Peyer's patch (tissue), 4 donors: Measurements from ENCODE around the gene WDR91. TPM values are rescaled to one million over a fixed set of nuclear protein-coding genes. Genes with fewer than 3 reads are reported as not detected.

Source experiments
- DNase-seq, 3 donors: peaks; one replicate each; pipeline ENCODE4 v3.0.0-alpha.2; 2017 to 2019
- H3K27ac ChIP-seq, 4 donors: fragments of 200-600 bp; sonication (generic); one replicate each; pipeline ENCODE4 v1.5.1; 2016 to 2019
- H3K27me3 ChIP-seq, 2 donors: fragments of 200-600 bp; sonication (generic); one replicate each; pipeline ENCODE4 v1.5.1; 2019
- H3K36me3 ChIP-seq, 3 donors: fragments of 200-600 bp; sonication (generic); one replicate each; pipeline ENCODE4 v1.5.1; 2016 to 2019
- H3K4me1 ChIP-seq, 4 donors: fragments of 200-600 bp; sonication (generic); one replicate each; pipeline ENCODE4 v1.5.1; 2016 to 2019
- H3K4me3 ChIP-seq, 4 donors: fragments of 200-600 bp; sonication (generic); 1 replicate in 3 of 4; 2 replicates in 1 of 4; pipeline ENCODE4 v1.5.1; 2016 to 2019; ENCODE audit warnings: mild to moderate bottlenecking in 1 of 4
- H3K9me3 ChIP-seq, 4 donors: fragments of 200-600 bp; sonication (generic); one replicate each; pipeline ENCODE4 v1.5.1; 2016 to 2019; ENCODE audit warnings: mild to moderate bottlenecking in 1 of 4
- POLR2A ChIP-seq, 2 donors: fragments of 450-650 bp; IDR thresholded peaks; one replicate each; pipeline ENCODE4 v1.5.1; 2017; ENCODE audit warnings: antibody characterized with exemption in 2 of 2, mild to moderate bottlenecking in 2 of 2, moderate library complexity in 2 of 2
- total RNA-seq, 4 donors: library from RNA; depleted of rRNA; stranded (reverse); fragments of >200 nt; gene quantifications; one replicate each; pipeline ENCODE4 v1.1.0, GENCODE V29; 2016
- TF ChIP-seq, protein P1 (sequence below), 6 experiments: fragments of 450-650 bp in 4 of 6; fragments of 200-600 bp in 2 of 6; sonication (generic) in 1 of 6; IDR thresholded peaks; one replicate each; pipeline ENCODE4 v1.5.1; 2017 to 2019; ENCODE audit warnings: antibody characterized with exemption in 6 of 6, mild to moderate bottlenecking in 3 of 6, moderate library complexity in 1 of 6

Gene WDR91
- total RNA-seq, 4 donors from 2014 or later, result 6.7 to 44.6 (median 22.2) TPM

DNA sequence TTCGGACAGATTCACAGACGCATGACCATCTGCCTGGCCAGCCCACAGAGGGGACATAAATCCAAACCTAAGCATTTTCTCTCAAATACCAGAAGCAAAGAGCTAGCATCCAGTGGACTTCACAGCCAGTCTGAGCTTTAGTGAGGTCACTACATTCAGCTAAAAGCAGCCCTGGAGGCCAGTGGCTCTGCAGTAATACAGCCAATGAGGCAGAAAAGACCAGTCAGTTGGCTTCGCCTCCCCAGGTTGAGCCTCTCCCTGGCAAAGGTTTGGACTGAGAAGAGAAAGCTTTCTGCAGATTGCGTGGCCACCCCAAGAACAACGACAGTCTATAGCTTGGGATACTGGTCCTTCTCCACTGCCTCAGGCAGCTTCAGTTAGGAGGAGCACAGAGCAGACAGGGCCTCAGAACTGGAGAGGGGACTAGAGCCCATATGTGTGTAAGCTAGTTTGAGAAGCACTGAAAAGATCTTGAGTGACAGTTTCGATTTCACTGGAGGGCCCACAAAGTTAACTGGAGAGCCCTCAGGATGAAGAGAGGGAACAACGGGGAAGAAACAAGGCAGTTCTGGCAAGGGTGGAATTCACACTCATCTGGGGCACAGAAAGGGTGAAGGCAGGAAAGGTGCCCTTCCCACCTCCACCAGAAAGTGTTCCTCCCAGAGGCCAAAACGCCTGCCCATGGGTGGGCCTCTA is 3.8 kb downstream of the WDR91 start:
- no peaks in the 10 kb centered on the region for H3K27me3 ChIP-seq
- TF ChIP-seq POLR2A (IDR thresholded peaks at IDR 0.05), result no peak
- TF ChIP-seq, protein P1, sequence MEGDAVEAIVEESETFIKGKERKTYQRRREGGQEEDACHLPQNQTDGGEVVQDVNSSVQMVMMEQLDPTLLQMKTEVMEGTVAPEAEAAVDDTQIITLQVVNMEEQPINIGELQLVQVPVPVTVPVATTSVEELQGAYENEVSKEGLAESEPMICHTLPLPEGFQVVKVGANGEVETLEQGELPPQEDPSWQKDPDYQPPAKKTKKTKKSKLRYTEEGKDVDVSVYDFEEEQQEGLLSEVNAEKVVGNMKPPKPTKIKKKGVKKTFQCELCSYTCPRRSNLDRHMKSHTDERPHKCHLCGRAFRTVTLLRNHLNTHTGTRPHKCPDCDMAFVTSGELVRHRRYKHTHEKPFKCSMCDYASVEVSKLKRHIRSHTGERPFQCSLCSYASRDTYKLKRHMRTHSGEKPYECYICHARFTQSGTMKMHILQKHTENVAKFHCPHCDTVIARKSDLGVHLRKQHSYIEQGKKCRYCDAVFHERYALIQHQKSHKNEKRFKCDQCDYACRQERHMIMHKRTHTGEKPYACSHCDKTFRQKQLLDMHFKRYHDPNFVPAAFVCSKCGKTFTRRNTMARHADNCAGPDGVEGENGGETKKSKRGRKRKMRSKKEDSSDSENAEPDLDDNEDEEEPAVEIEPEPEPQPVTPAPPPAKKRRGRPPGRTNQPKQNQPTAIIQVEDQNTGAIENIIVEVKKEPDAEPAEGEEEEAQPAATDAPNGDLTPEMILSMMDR (IDR thresholded peaks at IDR 0.05), result no peak
- H3K9me3 ChIP-seq, result no peaks in the 10 kb centered on the region
- H3K36me3 ChIP-seq, result peaks cover 0 to 19% (median 0%) of the 10 kb centered on the region in 3 donors
- peaks cover 0 to 22% (median 1%) of the 10 kb centered on the region in 4 donors for H3K4me1 ChIP-seq
- no peak overlapping the region for H3K27ac ChIP-seq
- H3K4me3 ChIP-seq, result no peak overlapping the region
- DNase-seq, result no peak

DNA sequence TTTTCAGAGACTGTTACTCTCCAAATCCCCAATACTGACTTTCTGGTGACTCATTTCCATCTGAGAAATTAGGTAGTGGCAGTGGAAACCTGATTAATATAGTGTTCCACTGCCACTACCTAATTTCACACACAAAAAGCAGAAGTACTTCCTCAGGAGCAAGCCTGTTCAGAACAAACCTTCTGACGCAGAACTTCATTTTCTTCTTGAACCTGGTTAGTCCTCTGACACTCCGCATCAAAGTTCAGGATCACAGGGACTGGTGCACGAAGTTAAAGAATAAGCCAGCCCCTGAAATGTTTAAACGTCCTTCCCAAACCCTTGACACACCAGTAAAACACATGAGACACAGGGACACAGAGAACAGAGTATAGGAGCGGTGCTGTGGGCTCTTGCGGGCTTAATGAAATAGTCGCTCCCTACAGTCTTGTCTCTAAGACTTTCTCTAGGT is 4.4 kb downstream of the WDR91 start:
- H3K27ac ChIP-seq, result no peak overlapping the region
- H3K4me1 ChIP-seq, result peaks cover 0 to 22% (median 1%) of the 10 kb centered on the region in 4 donors
- no peaks in the 10 kb centered on the region for H3K9me3 ChIP-seq
- no peak for DNase-seq
- no peak overlapping the region for H3K4me3 ChIP-seq
- H3K27me3 ChIP-seq, result no peaks in the 10 kb centered on the region
- H3K36me3 ChIP-seq, result peaks cover 0 to 19% (median 0%) of the 10 kb centered on the region in 3 donors
- no peak for TF ChIP-seq POLR2A (IDR thresholded peaks at IDR 0.05)
- TF ChIP-seq, protein P1 (IDR thresholded peaks at IDR 0.05), result no peak

DNA sequence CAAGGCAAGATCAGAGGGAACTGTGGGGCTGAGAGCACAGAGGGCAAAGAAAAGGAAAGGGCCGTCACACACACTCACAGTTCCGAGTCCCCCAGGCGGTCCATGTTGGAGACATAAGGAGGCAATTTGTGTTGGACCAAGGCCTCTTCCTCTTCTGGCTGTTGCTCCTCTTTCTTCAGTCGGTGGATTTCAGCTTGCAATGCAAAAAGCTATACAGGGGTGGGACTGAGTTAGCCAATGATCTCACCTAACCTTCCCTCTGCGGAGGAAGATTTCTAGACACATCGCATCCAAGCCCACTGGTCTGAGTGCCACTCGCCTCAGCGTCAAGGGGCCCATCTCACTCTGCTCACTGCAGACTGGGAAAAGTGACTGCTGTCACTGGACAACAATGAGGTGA is 5.5 kb downstream of the WDR91 start:
- TF ChIP-seq, protein P1 (IDR thresholded peaks at IDR 0.05), result no peak
- no peak for TF ChIP-seq POLR2A (IDR thresholded peaks at IDR 0.05)
- no peak for DNase-seq
- H3K27ac ChIP-seq, result no peak overlapping the region
- H3K27me3 ChIP-seq, result no peaks in the 10 kb centered on the region
- no peaks in the 10 kb centered on the region for H3K9me3 ChIP-seq
- no peak overlapping the region for H3K4me3 ChIP-seq
- H3K4me1 ChIP-seq, result peaks cover 0 to 22% (median 1%) of the 10 kb centered on the region in 4 donors
- H3K36me3 ChIP-seq, result peaks cover 0 to 20% (median 0%) of the 10 kb centered on the region in 3 donors

DNA sequence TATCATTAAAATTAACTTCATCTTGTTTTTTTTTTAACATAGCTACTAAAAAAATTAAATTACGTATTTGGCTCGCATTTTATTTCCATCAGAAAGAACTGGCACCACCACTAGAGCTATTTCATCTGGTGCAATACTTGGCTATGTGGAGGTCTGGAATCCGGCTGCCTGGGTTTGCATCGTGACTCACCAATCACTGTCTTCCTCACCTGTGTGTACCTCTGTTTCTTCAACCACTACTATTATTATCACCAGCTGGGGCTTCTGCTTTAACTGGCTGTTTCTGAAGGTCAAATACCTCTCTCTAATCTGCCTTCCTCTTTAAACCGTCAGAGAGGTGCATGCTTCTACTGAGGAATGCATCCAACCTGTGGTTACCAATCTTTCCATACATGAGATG is 6.5 kb downstream of the WDR91 start:
- no peak for DNase-seq
- H3K4me3 ChIP-seq, result no peak overlapping the region
- TF ChIP-seq, protein P1 (IDR thresholded peaks at IDR 0.05), result no peak
- TF ChIP-seq POLR2A (IDR thresholded peaks at IDR 0.05), result no peak
- H3K27ac ChIP-seq, result no peak overlapping the region
- H3K36me3 ChIP-seq, result peaks cover 0 to 27% (median 0%) of the 10 kb centered on the region in 3 donors
- no peaks in the 10 kb centered on the region for H3K9me3 ChIP-seq
- H3K27me3 ChIP-seq, result no peaks in the 10 kb centered on the region
- H3K4me1 ChIP-seq, result peaks cover 0 to 15% (median 0%) of the 10 kb centered on the region in 4 donors

DNA sequence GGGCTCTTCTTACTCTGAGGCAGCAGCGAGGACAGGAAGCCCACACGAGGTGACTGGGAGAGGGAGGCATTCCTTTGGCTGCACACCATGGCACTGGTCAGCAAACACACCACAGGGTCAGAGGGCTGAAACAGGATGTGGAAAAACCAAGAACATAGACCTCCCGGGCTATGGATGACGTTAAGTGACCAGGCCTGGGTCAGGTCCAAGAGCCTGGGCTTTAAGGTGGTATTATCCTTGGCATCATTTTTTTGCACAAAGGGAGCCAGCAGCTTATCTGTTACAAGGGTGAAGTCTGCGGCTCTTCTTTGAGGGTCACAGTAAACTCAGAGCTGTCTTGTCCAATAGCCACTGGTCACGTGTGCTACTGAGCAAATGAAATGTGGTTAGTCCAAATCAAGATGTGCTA is 7.0 kb downstream of the WDR91 start:
- Histone ChIP-seq H3K27ac (no peak overlapping the region), H3K27me3 (no peaks in the 10 kb centered on the region), H3K4me3 (no peak overlapping the region), H3K9me3 (no peaks in the 10 kb centered on the region), H3K4me1 (peaks cover 0 to 9% (median 0%) of the 10 kb centered on the region in 4 donors), H3K36me3 (peaks cover 0 to 33% (median 0%) of the 10 kb centered on the region in 3 donors)
- TF ChIP-seq, protein P1 (IDR thresholded peaks at IDR 0.05), result no peak
- no peak for TF ChIP-seq POLR2A (IDR thresholded peaks at IDR 0.05)
- DNase-seq, result no peak
